K562 (cell line): Measurements from ENCODE around the gene PGAP2. TPM values are rescaled to one million over a fixed set of nuclear protein-coding genes. Genes with fewer than 3 reads are reported as not detected.

Source experiments
- CHD1 ChIP-seq: fragments of 200-600 bp; sonication (generic); IDR thresholded peaks from one replicate; pipeline ENCODE4 v1.6.1; 2012; ENCODE audit warnings: mild to moderate bottlenecking, moderate library complexity, low read length, inconsistent platforms
- ELF1 ChIP-seq: fragments of 200-800 bp; sonication (Bioruptor generic); IDR thresholded peaks from 2 replicates; pipeline ENCODE4 v1.6.1; 2016; ENCODE audit warnings: missing genetic modification characterization, missing compliant biosample characterization
- ESRRA ChIP-seq: fragments of 450-650 bp; IDR thresholded peaks from 2 replicates; pipeline ENCODE4 v1.6.1; 2014; ENCODE audit warnings: low read depth, mild to moderate bottlenecking, moderate library complexity, borderline replicate concordance
- ETV6 ChIP-seq, 3 experiments: fragments of 150-350 bp in 1 of 3; sonication (generic) in 1 of 3; formaldehyde crosslinking in 1 of 3; IDR thresholded peaks; 2 replicates each; pipeline versions ENCODE4 v1.6.1 to v1.8.0; 2014 to 2022; ENCODE audit warnings: borderline replicate concordance in 2 of 3, low read depth in 2 of 3, antibody characterized with exemption in 1 of 3, low read length in 1 of 3, mild to moderate bottlenecking in 1 of 3, missing genetic modification reagents in 1 of 3
- FOS ChIP-seq: IDR thresholded peaks from 3 replicates; pipeline ENCODE4 v1.6.1; 2011; ENCODE audit not compliant: insufficient read length; ENCODE audit errors: extremely low read depth
- GABPA ChIP-seq: fragments of 200-800 bp; sonication (Bioruptor generic); conservative IDR thresholded peaks from 2 replicates; pipeline ENCODE4 v1.6.1; 2016; ENCODE audit warnings: low read depth, missing genetic modification characterization, missing compliant biosample characterization
- JUND ChIP-seq, 2 experiments: IDR thresholded peaks; 2 replicates in 1 of 2; 3 replicates in 1 of 2; pipeline ENCODE4 v1.6.1; 2011; ENCODE audit warnings: borderline replicate concordance in 2 of 2, low read depth in 2 of 2, low read length in 2 of 2, improper control_type of control experiment in 1 of 2, missing biosample characterization in 1 of 2, missing genetic modification characterization in 1 of 2, missing genetic modification reagents in 1 of 2
- MYC ChIP-seq, 2 experiments: fragments of 250-450 bp in 1 of 2; sonication (Bioruptor Pico) in 1 of 2; IDR thresholded peaks; 2 replicates each; pipeline versions ENCODE4 v1.5.1 to v1.6.1; 2012 to 2021; ENCODE audit warnings: low read depth in 2 of 2, borderline replicate concordance in 1 of 2, improper control_type of control experiment in 1 of 2, low read length in 1 of 2, mild to moderate bottlenecking in 1 of 2, moderate library complexity in 1 of 2
- NR3C1 ChIP-seq: sonication (generic); formaldehyde crosslinking; IDR thresholded peaks from 2 replicates; pipeline ENCODE4 v1.8.1; 2022; ENCODE audit warnings: missing genetic modification reagents
- PKNOX1 ChIP-seq: fragments of 450-650 bp; IDR thresholded peaks from 2 replicates; pipeline ENCODE4 v1.6.1; 2016
- PML ChIP-seq: IDR thresholded peaks from 2 replicates; pipeline ENCODE4 v1.6.1; 2012; ENCODE audit warnings: low read length, inconsistent platforms
- POLR2AphosphoS5 ChIP-seq: IDR thresholded peaks from 2 replicates; pipeline ENCODE4 v1.6.1; 2011; ENCODE audit warnings: mild to moderate bottlenecking, low read depth, low read length, moderate library complexity; ENCODE audit not compliant: control insufficient read depth, insufficient read depth
- RBFOX2 ChIP-seq: fragments of 200-400 bp; formaldehyde crosslinking; IDR thresholded peaks from 2 replicates; pipeline ENCODE4 v1.6.1; 2017; ENCODE audit warnings: low read depth, mild to moderate bottlenecking, low read length, moderate library complexity
- RNF219 ChIP-seq: fragments of 250-450 bp; sonication (Bioruptor Pico); IDR thresholded peaks from 2 replicates; pipeline ENCODE4 v1.5.0; 2022; ENCODE audit warnings: mild to moderate bottlenecking
- TAF1 ChIP-seq: IDR thresholded peaks from 2 replicates; pipeline ENCODE4 v1.6.1; 2011; ENCODE audit warnings: mild to moderate bottlenecking, low read length, moderate library complexity; ENCODE audit not compliant: insufficient read depth, control insufficient read depth, severe bottlenecking; ENCODE audit errors: extremely low read depth
- TAL1 ChIP-seq: fragments of 450-650 bp; IDR thresholded peaks from 2 replicates; pipeline ENCODE4 v1.6.1; 2016; ENCODE audit warnings: mild to moderate bottlenecking
- ZBTB7A ChIP-seq: IDR thresholded peaks from 2 replicates; pipeline ENCODE4 v1.6.1; 2011; ENCODE audit warnings: low read depth, mild to moderate bottlenecking, low read length, moderate library complexity, borderline replicate concordance; ENCODE audit not compliant: control insufficient read depth
- ZNF436 ChIP-seq: fragments of 250-450, 450-650 bp; sonication (Bioruptor Pico); formaldehyde crosslinking; IDR thresholded peaks from 2 replicates; pipeline ENCODE4 v1.7.0; 2020; ENCODE audit warnings: mild to moderate bottlenecking
- ZNF76 ChIP-seq: fragments of 250-450 bp; sonication (Bioruptor Pico); IDR thresholded peaks from 2 replicates; pipeline ENCODE4 v1.4.0; 2020; ENCODE audit warnings: mild to moderate bottlenecking, moderate library complexity, borderline replicate concordance
- polyA plus RNA-seq, 8 experiments: library from polyadenylated mRNA; depleted of rRNA in 4 of 8; stranded (reverse) in 5 of 8; unstranded in 3 of 8; fragments of >200 nt; fragmentation: Nextera tagmentation in 2 of 8; fragmentation: Illumina TruSeq in 1 of 8; extraction: Ambion mirVana in 2 of 8; extraction: Trizol in 1 of 8; gene quantifications; 2 replicates each; pipeline versions ENCODE4 v1.2.1 to v1.2.3, GENCODE V29; 2011 to 2014; ENCODE audit warnings: inconsistent platforms in 1 of 8, missing spikeins in 1 of 8
- total RNA-seq, 7 experiments: library from RNA; depleted of rRNA in 6 of 7; stranded (reverse); fragments of >200 nt in 6 of 7; fragmentation: Illumina TruSeq in 2 of 7; extraction: Trizol in 2 of 7; gene quantifications; 2 replicates each; pipeline versions ENCODE4 v1.2.1 to v1.2.3, GENCODE V29; 2011 to 2021; ENCODE audit warnings: low replicate concordance in 1 of 7
- TF ChIP-seq, protein P1 (sequence below), 2 experiments: fragments of 200-800 bp in 1 of 2; sonication (Bioruptor generic) in 1 of 2; sonication (generic) in 1 of 2; formaldehyde crosslinking in 1 of 2; IDR thresholded peaks in 1 of 2; conservative IDR thresholded peaks in 1 of 2; 2 replicates each; pipeline versions ENCODE4 v1.5.0 to v1.6.1; 2016 to 2020; ENCODE audit warnings: missing compliant biosample characterization in 1 of 2, missing genetic modification characterization in 1 of 2, missing genetic modification reagents in 1 of 2

The PGAP2 gene
- total and polyA plus RNA-seq, 9 of the 15 experiments (the other 6 are each of a cell fraction or from before 2014, with no cell fraction given) = 17.9 to 47.2 (median 33.7) TPM

DNA sequence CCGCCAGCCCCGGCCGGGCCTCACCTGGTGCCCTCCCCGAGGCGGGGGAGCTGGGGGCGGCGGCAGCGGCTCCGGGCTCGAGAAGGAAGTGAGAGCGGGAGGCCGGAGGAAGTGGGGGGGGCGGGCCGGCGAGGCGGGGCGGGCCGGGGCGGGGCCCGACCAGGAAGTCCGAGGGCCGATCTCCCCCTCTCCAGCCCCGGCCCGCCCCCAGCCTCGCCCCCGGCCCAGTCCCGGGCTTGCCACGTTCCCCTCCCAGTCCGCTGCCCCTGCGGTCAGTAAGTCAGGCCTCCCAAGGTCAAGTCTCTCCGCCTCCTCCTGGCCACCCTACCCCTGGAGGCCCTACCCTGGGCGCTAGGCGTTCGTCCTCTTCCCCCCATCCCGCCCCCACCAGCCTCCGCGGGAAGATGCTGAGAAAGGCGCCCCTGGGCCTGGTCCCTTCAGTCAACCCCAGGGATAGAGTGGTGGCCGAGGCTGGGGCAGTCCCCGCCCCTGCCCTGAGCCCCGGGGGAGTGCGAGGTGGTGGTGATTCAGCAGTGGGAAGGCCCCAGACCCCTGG, 32.6 kb downstream of the PGAP2 start, which contains the start of gene RHOG (continued):
- 0 out of 2 replicates have a peak, but pooled peaks have one; percentile 10 for TF ChIP-seq MYC (IDR thresholded peaks at IDR 0.05; ENCODE audit: low read depth, low read length)
- no peak for TF ChIP-seq MYC (CRISPR knock-in tag; IDR thresholded peaks at IDR 0.05; ENCODE audit: borderline replicate concordance, low read depth)
- TF ChIP-seq POLR2AphosphoS5 = peak; percentile 41; the same call in 1 of the 2 replicates
- 0 out of 2 replicates have a peak, but pooled peaks have one; percentile 10 for TF ChIP-seq NR3C1 (CRISPR knock-in tag)
- peak; percentile 60 for TF ChIP-seq JUND (IDR thresholded peaks at IDR 0.05; ENCODE audit: borderline replicate concordance, low read depth, low read length)
- no peak; the same call in 2 of the 3 replicates for TF ChIP-seq JUND (tag; IDR thresholded peaks at IDR 0.05; ENCODE audit: borderline replicate concordance, low read depth, low read length)
- TF ChIP-seq, protein P1, sequence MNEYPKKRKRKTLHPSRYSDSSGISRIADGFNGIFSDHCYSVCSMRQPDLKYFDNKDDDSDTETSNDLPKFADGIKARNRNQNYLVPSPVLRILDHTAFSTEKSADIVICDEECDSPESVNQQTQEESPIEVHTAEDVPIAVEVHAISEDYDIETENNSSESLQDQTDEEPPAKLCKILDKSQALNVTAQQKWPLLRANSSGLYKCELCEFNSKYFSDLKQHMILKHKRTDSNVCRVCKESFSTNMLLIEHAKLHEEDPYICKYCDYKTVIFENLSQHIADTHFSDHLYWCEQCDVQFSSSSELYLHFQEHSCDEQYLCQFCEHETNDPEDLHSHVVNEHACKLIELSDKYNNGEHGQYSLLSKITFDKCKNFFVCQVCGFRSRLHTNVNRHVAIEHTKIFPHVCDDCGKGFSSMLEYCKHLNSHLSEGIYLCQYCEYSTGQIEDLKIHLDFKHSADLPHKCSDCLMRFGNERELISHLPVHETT (CRISPR knock-in tag; conservative IDR thresholded peaks at IDR 0.05 in 1 of 2, IDR thresholded peaks at IDR 0.05 in 1 of 2) = 0 out of 4 replicates have a peak, but pooled peaks of 1 of the 2 experiments have one; percentile 22
- TF ChIP-seq ESRRA = peak; percentile 64; the same call in 1 of the 2 replicates
- TF ChIP-seq ETV6 (IDR thresholded peaks at IDR 0.05; ENCODE audit: borderline replicate concordance in 1 of 2, low read depth in 2 of 2, low read length in 1 of 2) = peak; percentile 56 to 79; a peak in 2 of 4 replicates
- TF ChIP-seq ETV6 (CRISPR knock-in tag; IDR thresholded peaks at IDR 0.05; ENCODE audit: borderline replicate concordance) = no peak
- no peak for TF ChIP-seq ZNF436 (CRISPR knock-in tag)
- TF ChIP-seq RNF219 (CRISPR knock-in tag) = no peak
- no peak for TF ChIP-seq FOS
- TF ChIP-seq PML = 0 out of 2 replicates have a peak, but pooled peaks have one; percentile 1
- TF ChIP-seq TAF1 = peak; percentile 72
- peak; percentile 82; the same call in 1 of the 2 replicates for TF ChIP-seq RBFOX2
- peak; percentile 73; the same call in 1 of the 2 replicates for TF ChIP-seq ZBTB7A
- no peak for TF ChIP-seq CHD1
- no peak for TF ChIP-seq PKNOX1
- peak; percentile 89 for TF ChIP-seq GABPA (tag)
- peak; percentile 93 for TF ChIP-seq ELF1 (tag)
- no peak for TF ChIP-seq TAL1
- no peak for TF ChIP-seq ZNF76 (CRISPR knock-in tag)
